H7 (cell line): Measurements from ENCODE around the gene SETSIP. TPM values are rescaled to one million over a fixed set of nuclear protein-coding genes. Genes with fewer than 3 reads are reported as not detected.
"Not testable (repeated sequence)": the region's sequence is repeated elsewhere in the genome, so short reads cannot be mapped to it uniquely, and the experiment has no call there.

Experiments
- DNase-seq: peaks from one replicate; pipeline ENCODE4 v3.0.0; 2012
- H3K27me3 ChIP-seq: 2 replicates; pipeline ENCODE4 v1.6.0; 2011; ENCODE audit warnings: mild to moderate bottlenecking, low read length; ENCODE audit not compliant: control insufficient read depth, insufficient read depth
- H3K36me3 ChIP-seq: replicated peaks from 2 replicates; pipeline ENCODE4 v1.5.1; 2011; ENCODE audit warnings: low read length; ENCODE audit not compliant: control insufficient read depth, insufficient read depth
- H3K4me3 ChIP-seq: 2 replicates; pipeline ENCODE4 v1.5.1; 2011; ENCODE audit warnings: low read depth, mild to moderate bottlenecking, control low read depth, low read length, moderate library complexity; ENCODE audit not compliant: insufficient read depth
- total RNA-seq: library from RNA; depleted of rRNA; stranded (reverse); fragments of >200 nt; shearing (Covaris generic); gene quantifications from 2 replicates; pipeline ENCODE4 v1.2.3, GENCODE V29; 2014

Gene SETSIP
- total RNA-seq, 1 experiment from 2014 or later = not detected

DNA sequence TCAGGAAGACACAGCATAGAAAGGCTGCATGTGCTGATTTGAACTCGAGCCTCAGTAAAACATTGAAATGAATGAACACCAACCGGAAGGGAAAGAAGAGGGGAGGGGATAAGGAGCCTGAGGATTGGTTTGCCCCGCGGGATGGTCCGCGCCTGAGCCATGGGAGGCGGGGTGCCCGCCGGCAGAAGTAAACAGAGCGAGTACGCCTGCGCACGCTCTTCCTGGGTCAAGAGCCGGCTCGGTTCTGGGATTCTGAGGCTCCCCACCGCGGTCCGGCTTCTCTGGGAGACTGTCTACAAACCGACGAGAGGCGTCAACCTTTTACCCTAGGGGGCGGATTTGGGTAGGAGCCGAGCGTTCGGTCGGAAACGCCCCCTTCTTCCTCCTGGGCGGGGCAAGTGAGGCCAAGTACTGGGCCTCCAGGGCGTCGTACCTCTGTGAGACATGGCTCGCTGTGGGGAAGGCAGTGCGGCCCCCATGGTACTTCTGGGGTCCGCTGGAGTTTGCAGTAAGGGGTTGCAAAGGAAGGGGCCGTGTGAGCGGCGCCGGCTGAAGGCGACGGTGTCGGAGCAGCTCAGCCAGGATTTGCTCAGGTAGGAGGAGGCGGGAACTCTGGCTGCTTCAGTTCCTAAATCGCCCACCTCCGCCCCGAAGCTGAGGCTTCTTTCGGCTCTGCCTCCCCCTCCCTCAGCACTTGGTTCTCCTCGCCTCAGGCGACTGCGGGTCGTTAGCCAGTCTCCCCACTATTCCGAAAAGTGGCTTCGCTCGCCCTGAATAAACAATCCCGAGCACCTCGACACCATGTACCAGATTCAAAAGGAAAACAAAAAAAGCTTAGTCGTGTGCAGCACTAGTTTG, 5.1 kb upstream of the SETSIP start, which contains the start of gene BTBD8:
BTBD8 (plus strand) TSS at position 218 of the 858 bp plus-strand sequence; CDS start at position 445, 227 bp downstream.
- Histone ChIP-seq H3K4me3 (peak within 1 kb of the TSS; percentile 72), H3K36me3 (no peaks in the 10 kb centered on the region), H3K27me3 (no peaks in the 10 kb centered on the region)
- DNase-seq = peak; percentile 89

DNA sequence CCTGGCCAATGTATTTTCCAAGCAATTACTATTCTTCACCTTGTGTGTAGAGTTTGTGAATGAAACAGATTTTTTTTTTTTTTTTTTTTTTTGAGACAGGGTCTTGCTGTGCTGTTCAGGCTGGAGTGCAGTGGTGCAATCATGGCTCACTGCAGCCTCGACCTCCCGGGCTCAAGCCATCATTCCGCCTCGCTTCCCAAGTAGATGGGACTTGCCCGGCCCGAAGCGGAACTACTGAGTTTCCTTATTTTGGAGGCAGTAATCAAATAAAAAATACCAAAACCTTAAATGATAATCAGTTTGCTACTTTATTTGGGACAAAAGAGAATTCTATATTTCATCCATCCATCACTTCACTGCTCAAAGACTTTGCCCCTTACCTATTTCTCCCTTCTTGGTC, 4.2 kb upstream of the SETSIP start:
- Histone ChIP-seq H3K4me3 (peak overlapping the region; percentile 72), H3K27me3 (no peaks in the 10 kb centered on the region), H3K36me3 (no peaks in the 10 kb centered on the region)
- no peak for DNase-seq

DNA sequence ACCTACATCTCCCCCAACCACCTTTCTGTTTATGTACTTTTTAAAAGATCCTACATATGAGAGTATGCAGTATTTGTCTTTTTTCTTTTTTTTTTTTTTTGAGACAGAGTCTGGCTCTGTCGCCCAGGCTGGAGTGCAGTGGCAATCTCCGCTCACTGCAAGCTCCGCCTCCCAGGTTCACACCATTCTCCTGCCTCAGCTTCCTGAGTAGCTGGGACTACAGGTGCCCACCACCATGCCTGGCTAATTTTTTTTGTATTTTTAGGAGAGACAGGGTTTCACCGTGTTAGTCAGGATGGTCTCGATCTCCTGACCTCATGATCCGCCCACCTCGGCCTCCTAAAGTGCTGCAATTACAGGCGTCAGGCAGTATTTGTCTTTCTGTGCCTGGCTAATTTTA, 2.9 kb upstream of the SETSIP start:
- H3K36me3 ChIP-seq, H3K4me3 ChIP-seq, H3K27me3 ChIP-seq, DNase-seq: not testable (repeated sequence)

DNA sequence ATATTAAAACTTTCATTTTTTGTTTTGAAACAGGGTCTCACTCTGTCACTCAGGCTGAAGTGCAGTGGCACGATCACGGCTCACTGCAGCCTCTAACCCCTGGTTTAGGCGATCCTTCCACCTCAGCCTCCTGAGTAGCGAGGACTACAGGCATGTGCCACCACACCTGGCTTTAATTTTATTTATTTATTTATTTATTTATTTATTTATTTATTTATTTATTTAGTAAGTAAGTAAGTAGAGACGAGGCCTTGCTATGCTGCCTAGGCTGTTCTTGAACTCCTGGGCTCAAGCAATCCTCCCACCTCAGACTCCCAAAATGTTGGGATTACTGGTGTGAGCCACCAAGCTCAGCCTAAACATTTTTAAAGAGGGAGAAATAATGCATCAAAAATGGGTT, 1.2 kb upstream of the SETSIP start:
- H3K36me3 ChIP-seq = no peaks in the 10 kb centered on the region
- no peak overlapping the region for H3K4me3 ChIP-seq

DNA sequence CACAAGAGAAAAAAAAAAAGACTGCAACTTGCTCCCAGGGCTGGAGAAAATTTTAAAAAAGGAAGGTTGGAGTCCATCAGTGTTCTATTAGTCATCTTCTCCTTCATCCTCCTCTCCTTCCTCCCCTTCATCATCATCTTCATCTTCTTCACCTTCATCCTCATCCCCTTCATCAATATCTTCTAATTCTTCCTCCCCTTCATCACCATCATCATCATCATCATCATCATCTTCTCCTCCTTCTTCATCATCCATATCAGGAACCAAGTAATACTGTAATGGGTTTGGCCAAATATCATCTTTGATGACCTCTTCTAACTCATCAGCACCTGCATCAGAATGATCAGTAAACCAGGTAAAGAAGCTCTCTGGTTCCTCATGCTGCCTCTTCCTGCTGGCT, 765 bp downstream of the SETSIP start:
- not testable (repeated sequence) for H3K36me3 ChIP-seq, DNase-seq, H3K4me3 ChIP-seq, H3K27me3 ChIP-seq

More for the DNA sequence above, 1.2 kb upstream of the SETSIP start:
- H3K27me3 ChIP-seq = no peaks in the 10 kb centered on the region
- no peak for DNase-seq

DNA sequence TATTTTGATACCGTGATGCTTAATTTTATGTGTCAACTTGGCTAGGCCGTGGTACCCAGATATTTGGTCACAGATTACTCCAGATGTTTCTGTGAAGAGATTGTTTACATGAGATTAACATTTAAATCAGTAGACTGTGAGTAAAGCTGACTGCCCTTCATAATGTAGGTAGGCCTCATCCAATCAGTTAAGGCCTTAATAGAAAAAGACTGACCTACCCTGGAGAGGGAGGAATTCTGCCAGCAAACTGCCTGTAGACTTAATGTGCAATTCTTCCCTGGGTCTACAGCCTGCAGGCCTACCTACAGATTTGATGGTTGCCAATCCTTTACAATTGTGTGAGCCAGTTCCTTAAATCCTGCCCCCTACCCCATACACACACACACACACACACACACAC, 4.3 kb downstream of the SETSIP start:
- DNase-seq = no peak
- no peaks in the 10 kb centered on the region for H3K36me3 ChIP-seq

DNA sequence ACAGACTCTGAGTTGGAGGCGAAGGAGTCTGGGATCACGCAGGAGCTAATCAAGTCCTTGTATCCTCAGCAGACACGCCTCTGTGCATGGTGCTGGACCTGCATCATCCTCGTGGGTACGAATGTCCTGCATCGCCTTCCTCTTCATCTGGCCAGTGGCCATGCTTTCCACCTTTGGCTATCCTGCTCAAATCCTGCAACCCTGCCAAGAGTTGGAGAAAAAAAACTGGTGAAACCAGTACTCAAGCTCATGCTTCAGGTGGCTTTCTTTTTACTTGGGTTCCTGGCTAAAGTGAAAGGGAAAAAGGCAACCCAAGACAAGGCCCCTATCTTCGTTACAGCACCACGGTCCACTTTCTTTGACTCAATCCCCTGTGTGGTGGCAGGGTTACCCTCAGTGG, 8.9 kb downstream of the SETSIP start:
- Histone ChIP-seq H3K4me3 (no peak overlapping the region), H3K27me3 (no peaks in the 10 kb centered on the region), H3K36me3 (no peaks in the 10 kb centered on the region)
- no peak for DNase-seq

More for the DNA sequence above, 4.3 kb downstream of the SETSIP start:
- Histone ChIP-seq H3K27me3 (no peaks in the 10 kb centered on the region), H3K4me3 (no peak overlapping the region)

DNA sequence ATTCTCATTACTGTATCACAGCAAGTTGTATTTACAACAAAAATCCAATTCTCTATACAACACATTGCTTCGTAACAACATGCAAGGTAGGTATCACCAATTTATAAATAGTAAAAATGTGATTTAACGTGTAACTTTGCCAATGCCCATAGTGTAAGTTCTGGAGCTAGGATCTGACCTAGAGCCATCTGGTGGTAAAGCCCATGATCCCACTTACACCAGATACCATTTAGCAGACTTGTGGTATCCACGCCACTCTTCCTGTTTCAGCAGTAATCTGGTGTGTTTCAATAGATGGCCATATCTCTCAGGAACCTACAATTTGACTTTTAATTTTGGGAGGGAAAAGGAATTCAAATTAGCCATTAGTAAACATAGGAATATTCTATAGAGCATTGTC, 10.2 kb downstream of the SETSIP start:
- DNase-seq = peak; percentile 37
- no peaks in the 10 kb centered on the region for H3K36me3 ChIP-seq
- no peak overlapping the region for H3K4me3 ChIP-seq
- no peaks in the 10 kb centered on the region for H3K27me3 ChIP-seq

DNA sequence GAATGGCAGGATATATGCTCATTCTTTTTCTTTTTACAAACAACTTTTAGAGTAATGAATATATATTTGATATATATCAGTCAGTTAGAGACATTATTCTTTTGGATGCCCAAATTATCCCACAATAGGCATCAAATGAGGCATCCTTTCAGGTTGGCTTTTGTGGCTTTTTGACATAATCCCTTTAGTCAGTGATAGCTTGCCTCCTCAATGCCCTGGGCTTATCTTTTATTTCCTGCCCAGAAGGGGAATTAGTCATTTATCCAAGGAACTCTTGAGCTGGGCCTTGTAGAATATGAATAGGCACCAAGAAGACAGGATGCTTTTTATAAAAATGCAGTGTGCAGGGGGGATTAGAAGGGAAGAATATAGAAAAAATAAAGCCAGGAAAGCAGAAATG, 23.3 kb downstream of the SETSIP start:
- Histone ChIP-seq H3K36me3 (no peaks in the 10 kb centered on the region), H3K27me3 (no peaks in the 10 kb centered on the region), H3K4me3 (no peak overlapping the region)
- no peak for DNase-seq

DNA sequence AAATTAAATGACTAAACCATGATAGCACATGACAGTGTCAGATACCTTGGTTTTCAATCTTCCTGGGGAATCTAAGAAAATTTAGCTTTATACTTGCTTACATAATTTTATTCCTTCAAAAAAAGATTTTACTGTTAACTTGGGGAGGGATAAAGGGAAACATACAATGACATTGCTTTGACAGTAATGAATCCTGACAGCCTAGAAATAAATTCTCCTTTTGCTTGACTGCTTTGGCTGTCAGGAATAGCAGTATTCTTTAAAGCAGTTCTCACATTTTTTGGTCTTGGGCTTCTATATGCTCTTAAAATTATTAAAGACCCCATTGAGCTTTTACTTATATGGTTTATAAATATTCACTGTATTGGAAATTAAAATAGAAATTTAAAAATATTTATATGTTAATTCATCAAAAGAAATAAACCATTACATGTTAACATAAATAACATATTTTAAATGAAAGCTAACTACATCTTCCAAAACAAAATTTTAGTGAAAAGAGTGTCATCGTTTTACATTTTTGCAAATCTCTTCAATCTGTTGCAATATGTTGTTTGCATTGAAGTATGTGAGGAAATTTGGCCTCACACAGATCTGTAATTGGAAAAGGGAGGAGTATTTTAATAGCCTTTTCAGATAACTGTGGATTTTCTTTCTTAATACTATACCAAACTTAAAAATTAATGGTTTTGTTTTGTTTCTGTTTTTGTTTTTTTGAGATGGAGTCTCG, 29.3 kb downstream of the SETSIP start:
- H3K27me3 ChIP-seq = no peaks in the 10 kb centered on the region
- no peaks in the 10 kb centered on the region for H3K36me3 ChIP-seq
- H3K4me3 ChIP-seq = no peak overlapping the region
- DNase-seq = no peak

DNA sequence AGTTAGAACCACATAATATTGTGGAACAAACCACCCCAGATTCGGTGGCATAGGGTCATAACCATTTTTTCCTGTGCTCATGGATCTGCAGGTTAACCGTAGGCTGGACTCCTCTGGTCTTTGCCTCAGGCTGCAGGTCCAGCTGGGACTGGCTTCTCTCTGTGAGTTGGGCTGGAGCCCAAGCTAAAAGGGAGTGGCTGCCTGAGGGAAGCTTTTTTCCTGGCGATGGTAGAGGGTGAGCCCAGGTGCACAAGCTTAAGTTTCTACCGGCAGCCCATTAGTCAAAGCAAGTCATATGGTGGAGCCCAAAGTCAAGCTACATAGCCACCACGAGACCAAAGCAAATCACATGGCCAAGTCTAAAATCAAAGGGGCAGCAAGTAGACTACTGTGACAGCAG, 31.6 kb downstream of the SETSIP start:
- H3K27me3 ChIP-seq = no peaks in the 10 kb centered on the region
- H3K4me3 ChIP-seq = no peak overlapping the region
- H3K36me3 ChIP-seq = no peaks in the 10 kb centered on the region
- DNase-seq = no peak

DNA sequence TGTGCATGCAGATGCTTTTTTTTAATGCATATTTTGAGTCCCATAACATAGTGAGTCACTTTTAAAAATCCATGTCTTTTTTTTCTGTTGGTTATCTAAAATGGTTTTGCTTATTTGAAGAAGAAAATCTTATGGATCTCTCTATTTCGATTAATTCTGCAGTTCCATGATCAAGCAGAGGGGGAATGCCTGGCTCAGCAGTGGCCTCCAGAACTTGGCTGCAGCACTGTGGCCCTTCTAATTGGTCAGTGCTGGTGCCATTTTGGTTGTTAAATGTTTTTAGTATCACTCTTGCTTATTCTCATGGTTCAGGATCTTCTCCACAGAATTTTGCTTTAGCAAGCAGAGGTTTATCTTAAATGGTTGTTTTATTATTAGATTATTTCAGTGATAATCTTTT, 34.2 kb downstream of the SETSIP start:
- no peak for DNase-seq
- Histone ChIP-seq H3K4me3 (no peak overlapping the region), H3K27me3 (no peaks in the 10 kb centered on the region), H3K36me3 (no peaks in the 10 kb centered on the region)

DNA sequence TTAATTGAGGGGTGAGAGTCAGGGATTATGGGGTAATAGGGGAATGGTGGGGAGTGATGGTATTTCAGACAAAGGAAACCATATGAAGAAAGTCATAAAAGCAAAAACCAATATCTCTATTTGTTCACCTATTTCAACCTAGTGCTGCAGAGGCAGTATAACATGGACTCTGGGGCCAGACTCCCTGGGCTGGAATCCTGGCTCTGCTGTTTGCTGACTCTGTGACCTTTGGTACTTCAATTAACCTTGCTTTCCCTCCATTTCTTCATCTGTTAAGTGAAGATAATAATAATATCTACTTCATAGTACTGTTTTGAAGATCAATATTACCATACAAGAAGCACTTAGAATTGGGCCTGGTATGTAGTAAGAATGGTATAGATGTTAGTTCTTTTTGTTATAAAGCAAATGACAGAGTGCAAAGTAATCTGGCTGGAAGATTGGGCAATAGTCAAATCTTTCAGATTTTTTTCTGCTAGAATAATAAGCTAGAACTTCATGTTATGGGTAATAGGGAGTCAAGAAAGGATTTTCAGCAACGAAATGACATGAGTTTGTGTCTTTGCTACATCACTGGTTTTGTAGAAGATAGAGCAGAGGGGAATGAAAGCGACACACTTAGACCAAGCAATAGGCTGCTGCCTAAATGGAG, 36.4 kb downstream of the SETSIP start:
- no peaks in the 10 kb centered on the region for H3K36me3 ChIP-seq
- H3K4me3 ChIP-seq = no peak overlapping the region
- no peaks in the 10 kb centered on the region for H3K27me3 ChIP-seq
- no peak for DNase-seq

DNA sequence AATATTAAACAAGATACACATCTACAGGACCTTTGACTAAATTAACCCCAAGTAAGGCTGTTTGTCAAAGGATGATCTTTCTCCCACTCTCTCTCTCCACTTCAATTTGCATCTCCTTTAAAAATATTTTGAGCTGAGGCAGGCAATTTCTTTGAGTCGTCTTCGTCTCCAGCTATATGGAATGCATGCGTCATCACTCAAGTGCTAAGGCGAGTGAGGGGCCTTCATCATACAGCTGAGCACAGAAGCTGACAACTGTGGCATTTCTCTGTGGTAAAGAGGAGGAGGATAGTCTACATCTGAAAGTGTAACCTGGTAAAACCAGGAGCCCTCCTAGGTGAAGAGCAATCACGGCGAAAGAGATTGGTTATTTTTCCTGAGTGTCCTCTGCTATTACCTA, 37.8 kb downstream of the SETSIP start:
- no peak for DNase-seq
- H3K4me3 ChIP-seq = no peak overlapping the region
- no peaks in the 10 kb centered on the region for H3K36me3 ChIP-seq
- H3K27me3 ChIP-seq = no peaks in the 10 kb centered on the region
